ENCODE data around the gene TOX2.

Gene TOX2

DNA sequence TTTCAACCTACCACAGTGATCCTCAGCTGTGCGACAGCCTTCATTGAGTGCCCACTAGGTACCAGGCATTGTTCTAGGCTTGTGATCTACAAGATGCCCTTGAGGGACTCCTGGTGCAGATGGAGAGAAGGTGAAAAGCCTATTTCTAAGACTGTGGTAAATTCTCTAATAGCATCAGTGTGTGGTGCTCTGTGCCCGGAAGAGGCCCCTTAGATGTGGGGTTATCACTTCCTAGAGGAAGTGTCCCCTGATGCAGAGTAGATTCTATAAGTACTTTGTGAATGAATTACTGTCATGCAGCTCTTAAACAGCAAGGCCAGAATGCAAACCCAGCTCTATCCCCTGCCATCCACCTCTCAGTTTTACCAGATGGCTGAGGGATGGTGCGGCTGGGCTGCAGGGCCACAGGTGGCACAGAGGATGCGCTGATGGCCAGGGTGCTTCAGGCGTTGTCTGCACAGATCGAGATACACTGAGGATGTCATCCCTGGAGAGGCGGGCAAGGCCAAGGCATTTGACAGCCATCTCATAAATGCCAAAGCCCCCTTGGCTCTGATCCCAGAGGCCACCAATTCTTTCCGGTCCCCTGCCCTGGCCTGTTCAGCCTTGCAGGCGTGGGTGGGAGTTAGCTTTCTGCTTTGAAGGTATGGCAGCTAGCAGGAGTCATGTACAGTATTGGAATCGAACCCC lies 96.7 kb downstream of the TOX2 start (continued):
- peak; percentile 55 for TF ChIP-seq FEZF1 (tag by site-specific recombination; IDR thresholded peaks at IDR 0.05)
- TF ChIP-seq ZFHX2 (tag by site-specific recombination; conservative IDR thresholded peaks at IDR 0.05): peak; percentile 72
- TF ChIP-seq HOXD13 (CRISPR knock-in tag; IDR thresholded peaks at IDR 0.05; ENCODE audit: borderline replicate concordance): peak; percentile 18; the same call in 1 of the 2 replicates
- peak; percentile 30; the same call in 1 of the 2 replicates for TF ChIP-seq KLF16 (tag by site-specific recombination; IDR thresholded peaks at IDR 0.05)
- no peak for TF ChIP-seq GFI1B (tag by site-specific recombination; IDR thresholded peaks at IDR 0.05)
- TF ChIP-seq SCRT2 (tag by site-specific recombination; IDR thresholded peaks at IDR 0.05): peak; percentile 92
- TF ChIP-seq, protein P1, sequence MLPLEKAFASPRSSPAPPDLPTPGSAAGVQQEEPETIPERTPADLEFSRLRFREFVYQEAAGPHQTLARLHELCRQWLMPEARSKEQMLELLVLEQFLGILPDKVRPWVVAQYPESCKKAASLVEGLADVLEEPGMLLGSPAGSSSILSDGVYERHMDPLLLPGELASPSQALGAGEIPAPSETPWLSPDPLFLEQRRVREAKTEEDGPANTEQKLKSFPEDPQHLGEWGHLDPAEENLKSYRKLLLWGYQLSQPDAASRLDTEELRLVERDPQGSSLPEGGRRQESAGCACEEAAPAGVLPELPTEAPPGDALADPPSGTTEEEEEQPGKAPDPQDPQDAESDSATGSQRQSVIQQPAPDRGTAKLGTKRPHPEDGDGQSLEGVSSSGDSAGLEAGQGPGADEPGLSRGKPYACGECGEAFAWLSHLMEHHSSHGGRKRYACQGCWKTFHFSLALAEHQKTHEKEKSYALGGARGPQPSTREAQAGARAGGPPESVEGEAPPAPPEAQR (tag by site-specific recombination; IDR thresholded peaks at IDR 0.05): no peak
- TF ChIP-seq ZNF830 (tag by site-specific recombination; IDR thresholded peaks at IDR 0.05; ENCODE audit: low read depth): no peak
- no peak for TF ChIP-seq ZNF16 (tag by site-specific recombination; IDR thresholded peaks at IDR 0.05; ENCODE audit: low read depth)
- TF ChIP-seq MZF1 (tag by site-specific recombination; IDR thresholded peaks at IDR 0.05; ENCODE audit: borderline replicate concordance): no peak

DNA sequence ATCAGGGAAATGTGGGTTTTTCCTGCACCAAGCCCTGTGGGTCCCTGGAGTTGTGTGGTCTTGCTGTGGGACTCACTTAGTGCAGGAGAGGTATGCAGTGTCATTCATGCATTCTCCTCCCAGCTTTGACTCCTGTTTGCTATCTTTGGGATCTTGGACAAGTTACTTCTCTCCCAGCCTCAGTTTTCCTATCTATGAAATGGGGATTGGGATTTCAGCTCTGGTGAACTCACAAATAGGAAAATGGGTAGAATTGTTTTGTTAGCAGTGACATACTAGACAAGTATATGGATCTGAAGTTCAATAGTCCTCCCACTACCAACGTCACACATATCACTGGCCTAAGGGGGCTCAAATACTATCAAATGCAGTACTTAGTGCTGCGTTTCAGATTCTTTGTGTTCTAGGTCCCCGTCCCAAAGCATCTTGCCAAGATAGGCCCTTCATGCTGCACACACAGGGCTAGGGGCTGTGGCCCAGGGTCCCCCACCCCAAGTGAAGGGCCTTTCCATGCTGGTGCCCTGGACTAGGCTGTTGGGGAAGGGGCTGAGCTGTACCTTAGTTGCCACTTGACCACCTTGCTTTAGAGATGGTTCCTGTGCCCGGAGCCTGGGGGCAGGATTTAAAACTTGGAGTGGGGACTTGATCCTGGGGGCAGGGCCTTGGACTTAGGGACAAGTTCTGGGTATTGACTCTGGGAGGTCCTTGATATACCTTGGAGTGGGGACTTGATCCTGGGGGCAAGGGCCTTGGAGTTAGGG lies 98.0 kb downstream of the TOX2 start:
- Histone ChIP-seq H3K9me3 (ENCODE audit: control insufficient read depth, insufficient read depth, low read depth, low read length) (no peaks in the 10 kb centered on the region), H3K36me3 (ENCODE audit: control insufficient read depth in 2 of 2, insufficient read depth in 1 of 2, low read length in 2 of 2) (no peaks in the 10 kb centered on the region), H3K27ac (ENCODE audit: extremely low read depth, low read depth, low read length) (no peak overlapping the region), H3K4me3 (ENCODE audit: low read depth, low read length) (no peak overlapping the region), H3K4me1 (ENCODE audit: control insufficient read depth, insufficient read depth, low read length) (peaks cover 53% of the 10 kb centered on the region)
- ChIA-PET POLR2A (interaction anchor here (0.7 kb wide), 1 partner anchor 238 kb away, joined by 4 read pairs; no protein-coding TSS in a partner anchor), CTCF (interaction anchor here (1.3 kb wide), 1 partner anchor 68 kb away, joined by 4 read pairs; no protein-coding TSS in a partner anchor)
- TF ChIP-seq, protein P2, sequence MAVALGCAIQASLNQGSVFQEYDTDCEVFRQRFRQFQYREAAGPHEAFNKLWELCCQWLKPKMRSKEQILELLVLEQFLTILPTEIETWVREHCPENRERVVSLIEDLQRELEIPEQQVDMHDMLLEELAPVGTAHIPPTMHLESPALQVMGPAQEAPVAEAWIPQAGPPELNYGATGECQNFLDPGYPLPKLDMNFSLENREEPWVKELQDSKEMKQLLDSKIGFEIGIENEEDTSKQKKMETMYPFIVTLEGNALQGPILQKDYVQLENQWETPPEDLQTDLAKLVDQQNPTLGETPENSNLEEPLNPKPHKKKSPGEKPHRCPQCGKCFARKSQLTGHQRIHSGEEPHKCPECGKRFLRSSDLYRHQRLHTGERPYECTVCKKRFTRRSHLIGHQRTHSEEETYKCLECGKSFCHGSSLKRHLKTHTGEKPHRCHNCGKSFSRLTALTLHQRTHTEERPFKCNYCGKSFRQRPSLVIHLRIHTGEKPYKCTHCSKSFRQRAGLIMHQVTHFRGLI (tag by site-specific recombination; IDR thresholded peaks at IDR 0.05): no peak
- no peak for TF ChIP-seq ZNF501 (tag by site-specific recombination; IDR thresholded peaks at IDR 0.05)
- TF ChIP-seq, protein P3, sequence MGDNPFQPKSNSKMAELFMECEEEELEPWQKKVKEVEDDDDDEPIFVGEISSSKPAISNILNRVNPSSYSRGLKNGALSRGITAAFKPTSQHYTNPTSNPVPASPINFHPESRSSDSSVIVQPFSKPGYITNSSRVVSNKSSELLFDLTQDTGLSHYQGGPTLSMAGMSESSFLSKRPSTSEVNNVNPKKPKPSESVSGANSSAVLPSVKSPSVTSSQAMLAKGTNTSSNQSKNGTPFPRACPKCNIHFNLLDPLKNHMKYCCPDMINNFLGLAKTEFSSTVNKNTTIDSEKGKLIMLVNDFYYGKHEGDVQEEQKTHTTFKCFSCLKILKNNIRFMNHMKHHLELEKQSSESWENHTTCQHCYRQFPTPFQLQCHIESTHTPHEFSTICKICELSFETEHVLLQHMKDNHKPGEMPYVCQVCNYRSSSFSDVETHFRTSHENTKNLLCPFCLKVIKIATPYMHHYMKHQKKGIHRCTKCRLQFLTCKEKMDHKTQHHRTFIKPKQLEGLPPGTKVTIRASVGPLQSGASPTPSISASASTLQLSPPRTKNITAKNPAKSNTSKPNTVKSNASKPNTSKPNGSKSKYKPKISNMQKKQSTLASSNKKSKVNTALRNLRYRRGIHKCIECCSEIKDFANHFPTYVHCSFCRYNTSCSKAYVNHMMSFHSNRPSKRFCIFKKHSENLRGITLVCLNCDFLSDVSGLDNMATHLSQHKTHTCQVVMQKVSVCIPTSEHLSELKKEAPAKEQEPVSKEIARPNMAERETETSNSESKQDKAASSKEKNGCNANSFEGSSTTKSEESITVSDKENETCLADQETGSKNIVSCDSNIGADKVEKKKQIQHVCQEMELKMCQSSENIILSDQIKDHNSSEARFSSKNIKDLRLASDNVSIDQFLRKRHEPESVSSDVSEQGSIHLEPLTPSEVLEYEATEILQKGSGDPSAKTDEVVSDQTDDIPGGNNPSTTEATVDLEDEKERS (tag by site-specific recombination; IDR thresholded peaks at IDR 0.05): no peak
- no peak for TF ChIP-seq ZNF830 (tag by site-specific recombination; IDR thresholded peaks at IDR 0.05; ENCODE audit: low read depth)
- TF ChIP-seq, protein P4, sequence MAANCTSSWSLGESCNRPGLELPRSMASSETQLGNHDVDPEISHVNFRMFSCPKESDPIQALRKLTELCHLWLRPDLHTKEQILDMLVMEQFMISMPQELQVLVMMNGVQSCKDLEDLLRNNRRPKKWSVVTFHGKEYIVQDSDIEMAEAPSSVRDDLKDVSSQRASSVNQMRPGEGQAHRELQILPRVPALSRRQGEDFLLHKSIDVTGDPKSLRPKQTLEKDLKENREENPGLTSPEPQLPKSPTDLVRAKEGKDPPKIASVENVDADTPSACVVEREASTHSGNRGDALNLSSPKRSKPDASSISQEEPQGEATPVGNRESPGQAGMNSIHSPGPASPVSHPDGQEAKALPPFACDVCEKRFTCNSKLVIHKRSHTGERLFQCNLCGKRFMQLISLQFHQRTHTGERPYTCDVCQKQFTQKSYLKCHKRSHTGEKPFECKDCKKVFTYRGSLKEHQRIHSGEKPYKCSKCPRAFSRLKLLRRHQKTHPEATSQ (tag by site-specific recombination; IDR thresholded peaks at IDR 0.05): no peak
- no peak for TF ChIP-seq ZNF521 (tag by site-specific recombination; IDR thresholded peaks at IDR 0.05)
- no peak for TF ChIP-seq ZNF785 (tag by site-specific recombination; IDR thresholded peaks at IDR 0.05)
- no peak for TF ChIP-seq OVOL3 (tag by site-specific recombination; IDR thresholded peaks at IDR 0.05)
- TF ChIP-seq ZSCAN30 (tag by site-specific recombination; IDR thresholded peaks at IDR 0.05): no peak
- no peak for TF ChIP-seq ZNF548 (tag by site-specific recombination; IDR thresholded peaks at IDR 0.05)
- no peak for TF ChIP-seq ZNF610 (tag by site-specific recombination; IDR thresholded peaks at IDR 0.05; ENCODE audit: borderline replicate concordance)

Measured in HEK293 (cell line).